Brain microvascular endothelial cell (primary cell): Measurements from ENCODE around the gene NAP1L1.

Experiments used
- DNase-seq: peaks from one replicate; pipeline ENCODE4 v3.0.0-alpha.2; 2020
- H3K27ac ChIP-seq: fragments of 250-450 bp; sonication (Bioruptor Pico); 2 replicates; pipeline ENCODE4 v1.5.1; 2020; ENCODE audit warnings: mild to moderate bottlenecking, moderate library complexity
- H3K27me3 ChIP-seq: fragments of 250-450 bp; sonication (Bioruptor Pico); replicated peaks from 2 replicates; pipeline ENCODE4 v1.5.1; 2020; ENCODE audit warnings: mild to moderate bottlenecking
- H3K36me3 ChIP-seq: fragments of 250-450 bp; sonication (Bioruptor Pico); replicated peaks from 2 replicates; pipeline ENCODE4 v1.5.1; 2020; ENCODE audit warnings: mild to moderate bottlenecking
- H3K4me3 ChIP-seq: 2 replicates; pipeline ENCODE4 v1.5.1; 2011; ENCODE audit warnings: low read depth, mild to moderate bottlenecking, control low read depth, low read length, moderate library complexity
- in situ Hi-C: cut with HindIII; loops from 2 replicates; pipeline ENCODE4 v1.10.0; 2017; ENCODE audit warnings: low sequenced_read_pairs, low pct_ligation_motif_present
- TF ChIP-seq, protein P1 (sequence below): IDR thresholded peaks from 2 replicates; pipeline ENCODE4 v1.5.1; 2011; ENCODE audit warnings: low read depth, mild to moderate bottlenecking, moderate library complexity, low read length, control low read depth, inconsistent platforms; ENCODE audit errors: missing control alignments

Gene NAP1L1

GRCh38 chr12:76073561-76073960 is 10.9 kb downstream of the NAP1L1 start:
- in situ Hi-C loops: no loop called here
- Histone ChIP-seq H3K4me3 (no peak overlapping the region), H3K27me3 (no peaks in the 10 kb centered on the region), H3K36me3 (peaks cover 13% of the 10 kb centered on the region), H3K27ac (no peak overlapping the region)
- TF ChIP-seq, protein P1, sequence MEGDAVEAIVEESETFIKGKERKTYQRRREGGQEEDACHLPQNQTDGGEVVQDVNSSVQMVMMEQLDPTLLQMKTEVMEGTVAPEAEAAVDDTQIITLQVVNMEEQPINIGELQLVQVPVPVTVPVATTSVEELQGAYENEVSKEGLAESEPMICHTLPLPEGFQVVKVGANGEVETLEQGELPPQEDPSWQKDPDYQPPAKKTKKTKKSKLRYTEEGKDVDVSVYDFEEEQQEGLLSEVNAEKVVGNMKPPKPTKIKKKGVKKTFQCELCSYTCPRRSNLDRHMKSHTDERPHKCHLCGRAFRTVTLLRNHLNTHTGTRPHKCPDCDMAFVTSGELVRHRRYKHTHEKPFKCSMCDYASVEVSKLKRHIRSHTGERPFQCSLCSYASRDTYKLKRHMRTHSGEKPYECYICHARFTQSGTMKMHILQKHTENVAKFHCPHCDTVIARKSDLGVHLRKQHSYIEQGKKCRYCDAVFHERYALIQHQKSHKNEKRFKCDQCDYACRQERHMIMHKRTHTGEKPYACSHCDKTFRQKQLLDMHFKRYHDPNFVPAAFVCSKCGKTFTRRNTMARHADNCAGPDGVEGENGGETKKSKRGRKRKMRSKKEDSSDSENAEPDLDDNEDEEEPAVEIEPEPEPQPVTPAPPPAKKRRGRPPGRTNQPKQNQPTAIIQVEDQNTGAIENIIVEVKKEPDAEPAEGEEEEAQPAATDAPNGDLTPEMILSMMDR: no peak
- DNase-seq: no peak

DNA sequence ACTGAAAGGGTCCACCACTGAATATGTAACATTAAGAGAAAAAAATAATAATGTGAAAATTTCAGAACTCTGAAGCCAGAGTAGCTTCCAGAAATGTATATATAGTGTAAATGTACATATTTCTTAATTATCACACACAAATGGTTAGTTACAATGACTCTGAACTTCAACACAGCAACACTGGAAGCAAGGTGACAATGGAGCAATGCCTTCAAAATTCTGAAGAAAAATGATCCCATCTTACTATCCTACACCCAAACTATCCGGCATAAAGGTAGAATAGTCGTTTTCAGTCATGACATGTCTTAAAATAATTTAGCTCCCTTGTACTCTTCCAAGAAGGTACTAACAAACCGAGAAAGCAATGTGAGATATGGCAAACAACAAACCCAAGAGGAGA is 11.9 kb downstream of the NAP1L1 start:
- no peak for DNase-seq
- Histone ChIP-seq H3K27ac (no peak overlapping the region), H3K27me3 (no peaks in the 10 kb centered on the region), H3K4me3 (no peak overlapping the region), H3K36me3 (peaks cover 17% of the 10 kb centered on the region)
- TF ChIP-seq, protein P1: no peak
- in situ Hi-C loops: no loop called here

DNA sequence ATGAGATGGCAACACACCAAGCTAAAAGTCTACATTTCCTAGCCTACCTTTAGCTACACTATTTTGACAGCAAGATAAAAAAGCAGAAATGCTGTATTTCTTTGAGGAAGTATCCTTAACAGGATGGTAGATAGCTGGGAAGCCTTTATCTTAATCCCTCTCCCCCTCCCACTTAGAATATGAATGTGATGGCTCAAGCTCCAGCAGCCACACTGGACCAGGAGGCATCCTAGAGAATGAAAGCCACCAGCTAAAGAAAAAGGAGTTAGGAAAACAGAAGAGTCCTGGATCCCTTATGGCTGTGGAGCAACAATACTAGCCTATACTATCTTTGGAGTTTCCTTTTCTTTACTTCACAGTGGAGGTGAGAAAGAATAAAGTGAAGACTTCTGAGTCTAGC is 15.1 kb downstream of the NAP1L1 start:
- Histone ChIP-seq H3K27ac (no peak overlapping the region), H3K4me3 (no peak overlapping the region), H3K36me3 (peaks cover 24% of the 10 kb centered on the region), H3K27me3 (no peaks in the 10 kb centered on the region)
- in situ Hi-C loops: no loop called here
- TF ChIP-seq, protein P1: no peak
- DNase-seq: no peak

DNA sequence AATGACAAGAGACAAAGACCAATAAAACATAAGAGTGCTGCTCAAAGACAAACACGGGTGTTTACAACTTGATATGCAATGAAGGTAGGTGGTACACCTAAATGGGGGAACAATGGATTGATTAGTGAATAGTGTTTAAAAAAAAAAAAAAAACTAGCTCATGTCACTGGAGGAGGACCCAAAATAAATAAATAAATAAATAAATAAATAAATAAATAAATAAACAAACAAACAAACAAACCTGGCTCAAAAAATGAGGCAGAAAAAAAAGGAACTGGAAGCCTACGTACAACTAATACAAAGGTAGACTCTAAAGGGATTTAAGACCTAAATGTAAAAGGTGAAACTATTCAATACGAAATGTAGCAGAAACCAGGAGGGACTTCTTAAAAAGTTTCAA is 18.6 kb downstream of the NAP1L1 start:
- H3K4me3 ChIP-seq: no peak overlapping the region
- DNase-seq: no peak
- H3K36me3 ChIP-seq: peaks cover 26% of the 10 kb centered on the region
- no peaks in the 10 kb centered on the region for H3K27me3 ChIP-seq
- TF ChIP-seq, protein P1: no peak
- in situ Hi-C loops: no loop called here
- no peak overlapping the region for H3K27ac ChIP-seq

- H3K27me3 ChIP-seq: no peaks in the 10 kb centered on the region
- peaks cover 32% of the 10 kb centered on the region for H3K36me3 ChIP-seq
- in situ Hi-C loops: no loop called here
- H3K4me3 ChIP-seq: no peak overlapping the region
- no peak overlapping the region for H3K27ac ChIP-seq
- DNase-seq: no peak
- TF ChIP-seq, protein P1: no peak
Observed at GRCh38 chr12:76064904-76065303, 19.6 kb downstream of the NAP1L1 start.

GRCh38 chr12:76060111-76060510 is 24.4 kb downstream of the NAP1L1 start:
- Histone ChIP-seq H3K27me3 (no peaks in the 10 kb centered on the region), H3K27ac (no peak overlapping the region), H3K36me3 (peaks cover 50% of the 10 kb centered on the region), H3K4me3 (no peak overlapping the region)
- in situ Hi-C loops: no loop called here
- TF ChIP-seq, protein P1: no peak
- no peak for DNase-seq
